Smooth muscle cell (in vitro differentiated cells): ENCODE results near the gene OR7A10. TPM values are rescaled to one million over a fixed set of nuclear protein-coding genes. Genes with fewer than 3 reads are reported as not detected.

Source experiments
- DNase-seq: peaks from one replicate; lab custom pipeline; 2025; ENCODE audit not compliant: unreplicated experiment; lab: John Stamatoyannopoulos, UW
- H2AFZ ChIP-seq: fragments of 200-600 bp; sonication (generic); 2 replicates; pipeline ENCODE4 v1.6.0; 2016; ENCODE audit warnings: antibody characterized with exemption, low read depth, mild to moderate bottlenecking
- H3F3A ChIP-seq: fragments of 200-600 bp; sonication (generic); 2 replicates; pipeline ENCODE4 v1.6.0; 2017; ENCODE audit warnings: antibody characterized with exemption, low read depth
- H3K27ac ChIP-seq: fragments of 200-600 bp; sonication (generic); 2 replicates; pipeline ENCODE4 v1.5.1; 2016; ENCODE audit warnings: low read depth, mild to moderate bottlenecking
- H3K27me3 ChIP-seq: fragments of 200-600 bp; sonication (generic); 2 replicates; pipeline ENCODE4 v1.6.1; 2016; ENCODE audit warnings: low read depth, mild to moderate bottlenecking
- H3K36me3 ChIP-seq: fragments of 200-600 bp; sonication (generic); 2 replicates; pipeline ENCODE4 v1.5.1; 2016; ENCODE audit warnings: low read depth
- H3K4me1 ChIP-seq: fragments of 200-600 bp; sonication (generic); 2 replicates; pipeline ENCODE4 v1.5.1; 2016; ENCODE audit warnings: low read depth
- H3K4me2 ChIP-seq: fragments of 200-600 bp; sonication (generic); 2 replicates; pipeline ENCODE4 v1.6.0; 2016; ENCODE audit warnings: mild to moderate bottlenecking
- H3K4me3 ChIP-seq: fragments of 200-600 bp; sonication (generic); 2 replicates; pipeline ENCODE4 v1.5.1; 2016; ENCODE audit warnings: mild to moderate bottlenecking
- H3K79me2 ChIP-seq: fragments of 200-600 bp; sonication (generic); 2 replicates; pipeline ENCODE4 v1.6.0; 2016; ENCODE audit warnings: low read depth, mild to moderate bottlenecking
- H3K9ac ChIP-seq: fragments of 200-600 bp; sonication (generic); 2 replicates; pipeline ENCODE4 v1.6.0; 2016; ENCODE audit warnings: low read depth
- H3K9me3 ChIP-seq: fragments of 200-600 bp; sonication (generic); replicated peaks from 2 replicates; pipeline ENCODE4 v1.5.1; 2016; ENCODE audit warnings: low read depth
- H4K20me1 ChIP-seq: fragments of 200-600 bp; sonication (generic); 2 replicates; pipeline ENCODE4 v1.6.0; 2016; ENCODE audit warnings: low read depth
- CTCF ChIP-seq: fragments of 200-600 bp; sonication (generic); IDR thresholded peaks from 2 replicates; pipeline ENCODE4 v1.5.1; 2017; ENCODE audit warnings: borderline replicate concordance, mild to moderate bottlenecking, antibody characterized with exemption; ENCODE audit not compliant: insufficient read depth, poor library complexity, severe bottlenecking
- WGBS: methylation state at CpG from one replicate; pipeline ENCODE4 v1.1.7; 2016; ENCODE audit warnings: low lambda C conversion rate; 5-methylcytosine and 5-hydroxymethylcytosine counted together
- polyA plus RNA-seq: library from polyadenylated mRNA; unstranded; fragments of >200 nt; fragmentation: Nextera tagmentation; extraction: Ambion mirVana; gene quantifications from 2 replicates; pipeline ENCODE4 v1.2.1, GENCODE V29; 2016
- total RNA-seq: library from RNA; depleted of rRNA; stranded (reverse); fragments of >200 nt; gene quantifications from 2 replicates; pipeline ENCODE4 v1.2.3, GENCODE V29; 2014

The OR7A10 gene
- total and polyA plus RNA-seq, 2 experiments from 2014 or later = not detected

- H2AFZ ChIP-seq = no peak overlapping the region
- WGBS = 45% methylated on average over 2 of the region's 2 CpGs
- H3K4me2 ChIP-seq = no peak overlapping the region
- no peak for TF ChIP-seq CTCF
- no peaks in the 10 kb centered on the region for H3K36me3 ChIP-seq
- H3K9ac ChIP-seq = no peak overlapping the region
- no peaks in the 10 kb centered on the region for H4K20me1 ChIP-seq
- no peak overlapping the region for H3K27ac ChIP-seq
- no peaks in the 10 kb centered on the region for H3K27me3 ChIP-seq
- peaks cover 6% of the 10 kb centered on the region for H3K9me3 ChIP-seq
- H3K79me2 ChIP-seq = no peaks in the 10 kb centered on the region
- H3K4me3 ChIP-seq = no peak overlapping the region
- H3F3A ChIP-seq = no peaks in the 10 kb centered on the region
- no peak for DNase-seq
- no peaks in the 10 kb centered on the region for H3K4me1 ChIP-seq
Observed at GRCh38 chr19:14843169-14843568, 5.6 kb downstream of the OR7A10 start.

GRCh38 chr19:14840206-14840605 is 8.5 kb downstream of the OR7A10 start:
- Histone ChIP-seq H2AFZ (no peak overlapping the region), H3F3A (no peaks in the 10 kb centered on the region), H3K4me2 (no peak overlapping the region), H3K4me1 (no peaks in the 10 kb centered on the region), H3K4me3 (no peak overlapping the region), H3K27ac (no peak overlapping the region), H3K79me2 (no peaks in the 10 kb centered on the region), H3K9ac (no peak overlapping the region), H3K36me3 (no peaks in the 10 kb centered on the region), H4K20me1 (no peaks in the 10 kb centered on the region), H3K27me3 (no peaks in the 10 kb centered on the region), H3K9me3 (peaks cover 3% of the 10 kb centered on the region)
- WGBS = 26% methylated on average over 1 of the region's 1 CpG
- no peak for DNase-seq
- TF ChIP-seq CTCF = no peak

- no peaks in the 10 kb centered on the region for H3K36me3 ChIP-seq
- H3K4me3 ChIP-seq = no peak overlapping the region
- H3F3A ChIP-seq = no peaks in the 10 kb centered on the region
- H3K27ac ChIP-seq = no peak overlapping the region
- no peaks in the 10 kb centered on the region for H3K79me2 ChIP-seq
- no peak overlapping the region for H2AFZ ChIP-seq
- peaks cover 3% of the 10 kb centered on the region for H3K9me3 ChIP-seq
- no peaks in the 10 kb centered on the region for H3K27me3 ChIP-seq
- no peak for DNase-seq
- no peak overlapping the region for H3K4me2 ChIP-seq
- 39% methylated on average over 4 of the region's 4 CpGs for WGBS
- no peak overlapping the region for H3K9ac ChIP-seq
- H3K4me1 ChIP-seq = no peaks in the 10 kb centered on the region
- no peak for TF ChIP-seq CTCF
- no peaks in the 10 kb centered on the region for H4K20me1 ChIP-seq
Observed at GRCh38 chr19:14837391-14837790, 11.3 kb downstream of the OR7A10 start.

- H3K4me3 ChIP-seq = no peak within 1 kb of the TSS
- no peak within 1 kb of the TSS for H3K27ac ChIP-seq
- H3K27me3 ChIP-seq = no peaks in the 10 kb centered on the region
- H3K36me3 ChIP-seq = no peaks in the 10 kb centered on the region
- DNase-seq = no peak
- WGBS = 69% methylated on average over 1 of the region's 1 CpG
- TF ChIP-seq CTCF = no peak
- no peaks in the 10 kb centered on the region for H3K79me2 ChIP-seq
- H3K9me3 ChIP-seq = peaks cover 3% of the 10 kb centered on the region
- H4K20me1 ChIP-seq = no peaks in the 10 kb centered on the region
- H3F3A ChIP-seq = no peaks in the 10 kb centered on the region
- no peak within 1 kb of the TSS for H3K4me2 ChIP-seq
- no peak within 1 kb of the TSS for H3K9ac ChIP-seq
- H3K4me1 ChIP-seq = no peaks in the 10 kb centered on the region
- H2AFZ ChIP-seq = no peak within 1 kb of the TSS
Observed at GRCh38 chr19:14835011-14835410, 13.7 kb downstream of the OR7A10 start, which contains the start of the genes OR7A5 and OR7C1. Gene OR7A5 (minus strand): TSS chr19:14835185. CDS start chr19:14828241, 6,944 bp downstream. Gene OR7C1 (minus strand): TSS chr19:14835185. CDS start chr19:14800136, 35,049 bp downstream.
